ENCODE data around the gene ZNF358.

ZNF358 gene

GRCh38 chr19:7558667-7559066 is 42.8 kb downstream of the ZNF358 start:
- no peaks in the 10 kb centered on the region; the same call in 1 of the 2 replicates for H4K20me1 ChIP-seq (ENCODE audit: insufficient read depth, low read length)
- H3K9me3 ChIP-seq (ENCODE audit: insufficient read depth, low read length, severe bottlenecking): no peaks in the 10 kb centered on the region
- H3K9ac ChIP-seq (ENCODE audit: low read depth, low read length): no peak overlapping the region
- no peak for DNase-seq
- no peak overlapping the region for H3K4me3 ChIP-seq (ENCODE audit: low read depth in 1 of 2, low read length in 2 of 2)
- H3K27me3 ChIP-seq (ENCODE audit: insufficient read depth, low read length, poor library complexity): no peaks in the 10 kb centered on the region
- H3K79me2 ChIP-seq (ENCODE audit: insufficient read depth, low read length): no peaks in the 10 kb centered on the region
- peaks cover 38% of the 10 kb centered on the region for H3K36me3 ChIP-seq (ENCODE audit: insufficient read depth, low read length)
- H3K27ac ChIP-seq (ENCODE audit: low read length): no peak overlapping the region
- TF ChIP-seq EZH2 (IDR thresholded peaks at IDR 0.05; ENCODE audit: borderline replicate concordance, low read depth, low read length, severe bottlenecking): no peak
- TF ChIP-seq, protein P1, sequence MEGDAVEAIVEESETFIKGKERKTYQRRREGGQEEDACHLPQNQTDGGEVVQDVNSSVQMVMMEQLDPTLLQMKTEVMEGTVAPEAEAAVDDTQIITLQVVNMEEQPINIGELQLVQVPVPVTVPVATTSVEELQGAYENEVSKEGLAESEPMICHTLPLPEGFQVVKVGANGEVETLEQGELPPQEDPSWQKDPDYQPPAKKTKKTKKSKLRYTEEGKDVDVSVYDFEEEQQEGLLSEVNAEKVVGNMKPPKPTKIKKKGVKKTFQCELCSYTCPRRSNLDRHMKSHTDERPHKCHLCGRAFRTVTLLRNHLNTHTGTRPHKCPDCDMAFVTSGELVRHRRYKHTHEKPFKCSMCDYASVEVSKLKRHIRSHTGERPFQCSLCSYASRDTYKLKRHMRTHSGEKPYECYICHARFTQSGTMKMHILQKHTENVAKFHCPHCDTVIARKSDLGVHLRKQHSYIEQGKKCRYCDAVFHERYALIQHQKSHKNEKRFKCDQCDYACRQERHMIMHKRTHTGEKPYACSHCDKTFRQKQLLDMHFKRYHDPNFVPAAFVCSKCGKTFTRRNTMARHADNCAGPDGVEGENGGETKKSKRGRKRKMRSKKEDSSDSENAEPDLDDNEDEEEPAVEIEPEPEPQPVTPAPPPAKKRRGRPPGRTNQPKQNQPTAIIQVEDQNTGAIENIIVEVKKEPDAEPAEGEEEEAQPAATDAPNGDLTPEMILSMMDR (IDR thresholded peaks at IDR 0.05; ENCODE audit: borderline replicate concordance, extremely low read depth, low read length, poor library complexity, severe bottlenecking): no peak
- ATAC-seq (ENCODE audit: insufficient read depth, low read depth): no peak
- no peak overlapping the region for H2AFZ ChIP-seq (ENCODE audit: low read depth, low read length)
- no peak overlapping the region for H3K4me2 ChIP-seq (ENCODE audit: insufficient read depth, low read length)
- H3K4me1 ChIP-seq (ENCODE audit: insufficient read depth, low read length): no peaks in the 10 kb centered on the region

DNA sequence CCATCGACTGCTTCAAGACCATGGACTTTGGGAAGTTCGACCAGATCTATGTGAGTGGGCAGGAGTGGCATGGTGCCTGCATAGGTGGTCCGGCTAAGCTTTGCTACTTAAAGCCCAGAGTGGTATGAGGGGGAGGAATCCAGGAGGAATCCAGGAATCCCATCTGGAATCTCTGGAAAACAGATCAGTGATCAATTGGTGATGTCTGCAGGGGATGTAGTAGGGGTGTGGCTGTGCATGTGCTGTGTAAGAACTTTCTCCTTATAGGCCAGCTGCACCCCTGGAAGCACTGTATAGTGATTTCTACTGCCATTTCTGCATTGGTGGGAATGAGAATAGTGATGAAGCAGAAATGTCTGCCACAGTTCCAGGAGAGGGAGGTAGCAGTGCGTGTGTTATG is 43.2 kb downstream of the ZNF358 start:
- H3K79me2 ChIP-seq (ENCODE audit: insufficient read depth, low read length): no peaks in the 10 kb centered on the region
- H3K9ac ChIP-seq (ENCODE audit: low read depth, low read length): no peak overlapping the region
- H2AFZ ChIP-seq (ENCODE audit: low read depth, low read length): no peak overlapping the region
- no peaks in the 10 kb centered on the region for H3K9me3 ChIP-seq (ENCODE audit: insufficient read depth, low read length, severe bottlenecking)
- H3K4me2 ChIP-seq (ENCODE audit: insufficient read depth, low read length): no peak overlapping the region
- DNase-seq (no peak), ATAC-seq (ENCODE audit: insufficient read depth, low read depth) (no peak)
- H3K36me3 ChIP-seq (ENCODE audit: insufficient read depth, low read length): peaks cover 38% of the 10 kb centered on the region
- H3K27ac ChIP-seq (ENCODE audit: low read length): no peak overlapping the region
- TF ChIP-seq, protein P1 (IDR thresholded peaks at IDR 0.05; ENCODE audit: borderline replicate concordance, extremely low read depth, low read length, poor library complexity, severe bottlenecking): no peak
- TF ChIP-seq EZH2 (IDR thresholded peaks at IDR 0.05; ENCODE audit: borderline replicate concordance, low read depth, low read length, severe bottlenecking): no peak
- H4K20me1 ChIP-seq (ENCODE audit: insufficient read depth, low read length): no peaks in the 10 kb centered on the region; the same call in 1 of the 2 replicates
- H3K4me1 ChIP-seq (ENCODE audit: insufficient read depth, low read length): no peaks in the 10 kb centered on the region
- H3K27me3 ChIP-seq (ENCODE audit: insufficient read depth, low read length, poor library complexity): no peaks in the 10 kb centered on the region
- H3K4me3 ChIP-seq (ENCODE audit: low read depth in 1 of 2, low read length in 2 of 2): no peak overlapping the region

DNA sequence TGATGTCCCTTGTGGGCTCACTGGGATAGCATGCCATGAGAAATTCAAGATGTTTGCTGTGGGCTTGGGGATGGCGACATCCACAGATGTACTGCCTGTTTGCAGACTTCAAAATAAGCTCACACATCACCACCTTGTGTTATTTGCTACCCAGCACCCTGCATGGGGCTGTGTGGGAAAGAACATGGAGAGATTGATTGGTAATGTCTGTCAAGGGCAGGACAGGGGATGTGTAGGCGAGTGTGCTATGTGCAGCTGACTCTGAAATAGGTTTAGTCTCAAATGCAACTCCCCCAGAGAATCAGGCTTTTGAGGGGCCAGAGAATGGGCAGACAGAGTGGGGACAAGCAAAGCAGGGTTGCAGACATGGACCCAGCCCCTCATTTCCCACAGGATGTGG is 44.4 kb downstream of the ZNF358 start:
- H3K27ac ChIP-seq (ENCODE audit: low read length): no peak overlapping the region
- DNase-seq (no peak), ATAC-seq (ENCODE audit: insufficient read depth, low read depth) (0 out of 3 replicates have a peak, but pooled peaks have one; percentile 17)
- H3K36me3 ChIP-seq (ENCODE audit: insufficient read depth, low read length): peaks cover 29% of the 10 kb centered on the region
- no peaks in the 10 kb centered on the region; the same call in 1 of the 2 replicates for H4K20me1 ChIP-seq (ENCODE audit: insufficient read depth, low read length)
- no peaks in the 10 kb centered on the region for H3K79me2 ChIP-seq (ENCODE audit: insufficient read depth, low read length)
- no peak overlapping the region for H2AFZ ChIP-seq (ENCODE audit: low read depth, low read length)
- H3K27me3 ChIP-seq (ENCODE audit: insufficient read depth, low read length, poor library complexity): no peaks in the 10 kb centered on the region
- H3K4me1 ChIP-seq (ENCODE audit: insufficient read depth, low read length): no peaks in the 10 kb centered on the region
- H3K9ac ChIP-seq (ENCODE audit: low read depth, low read length): no peak overlapping the region
- TF ChIP-seq, protein P1 (IDR thresholded peaks at IDR 0.05; ENCODE audit: borderline replicate concordance, extremely low read depth, low read length, poor library complexity, severe bottlenecking): no peak
- no peak for TF ChIP-seq EZH2 (IDR thresholded peaks at IDR 0.05; ENCODE audit: borderline replicate concordance, low read depth, low read length, severe bottlenecking)
- H3K4me2 ChIP-seq (ENCODE audit: insufficient read depth, low read length): no peak overlapping the region
- no peaks in the 10 kb centered on the region for H3K9me3 ChIP-seq (ENCODE audit: insufficient read depth, low read length, severe bottlenecking)
- no peak overlapping the region for H3K4me3 ChIP-seq (ENCODE audit: low read depth in 1 of 2, low read length in 2 of 2)

- H3K4me2 ChIP-seq (ENCODE audit: insufficient read depth, low read length): no peak overlapping the region
- H3K79me2 ChIP-seq (ENCODE audit: insufficient read depth, low read length): no peaks in the 10 kb centered on the region
- no peak for TF ChIP-seq EZH2 (IDR thresholded peaks at IDR 0.05; ENCODE audit: borderline replicate concordance, low read depth, low read length, severe bottlenecking)
- TF ChIP-seq, protein P1 (IDR thresholded peaks at IDR 0.05; ENCODE audit: borderline replicate concordance, extremely low read depth, low read length, poor library complexity, severe bottlenecking): no peak
- ATAC-seq (ENCODE audit: insufficient read depth, low read depth) (no peak), DNase-seq (no peak)
- H3K9me3 ChIP-seq (ENCODE audit: insufficient read depth, low read length, severe bottlenecking): no peaks in the 10 kb centered on the region
- H2AFZ ChIP-seq (ENCODE audit: low read depth, low read length): no peak overlapping the region
- H3K9ac ChIP-seq (ENCODE audit: low read depth, low read length): no peak overlapping the region
- no peaks in the 10 kb centered on the region for H3K27me3 ChIP-seq (ENCODE audit: insufficient read depth, low read length, poor library complexity)
- H3K36me3 ChIP-seq (ENCODE audit: insufficient read depth, low read length): peaks cover 26% of the 10 kb centered on the region
- H3K4me3 ChIP-seq (ENCODE audit: low read depth in 1 of 2, low read length in 2 of 2): no peak overlapping the region
- no peaks in the 10 kb centered on the region; the same call in 1 of the 2 replicates for H4K20me1 ChIP-seq (ENCODE audit: insufficient read depth, low read length)
- H3K27ac ChIP-seq (ENCODE audit: low read length): no peak overlapping the region
- no peaks in the 10 kb centered on the region for H3K4me1 ChIP-seq (ENCODE audit: insufficient read depth, low read length)
Observed at GRCh38 chr19:7561325-7561724, 45.4 kb downstream of the ZNF358 start.
